HS-5 (cell line): Measurements from ENCODE around the gene AGBL1.

Experiments
- DNase-seq: peaks from one replicate; pipeline ENCODE4 v3.0.0-alpha.2; 2012; ENCODE audit warnings: low read depth

Gene AGBL1

GRCh38 chr15:86711476-86711875 lies 631.8 kb downstream of the AGBL1 start:
- DNase-seq: no peak

GRCh38 chr15:86714241-86714640 lies 634.6 kb downstream of the AGBL1 start:
- DNase-seq: no peak

GRCh38 chr15:86725628-86726027 lies 646.0 kb downstream of the AGBL1 start:
- DNase-seq: no peak

GRCh38 chr15:86735247-86736040 lies 655.8 kb downstream of the AGBL1 start:
- no peak for DNase-seq

GRCh38 chr15:86741917-86742316 lies 662.2 kb downstream of the AGBL1 start:
- DNase-seq: no peak

- DNase-seq: no peak
Observed at GRCh38 chr15:86743283-86743903, 663.7 kb downstream of the AGBL1 start.

- DNase-seq: no peak
Observed at GRCh38 chr15:86744198-86744780, 664.6 kb downstream of the AGBL1 start.

- no peak for DNase-seq
Observed at GRCh38 chr15:86751116-86751515, 671.4 kb downstream of the AGBL1 start.

- no peak for DNase-seq
Observed at GRCh38 chr15:86754846-86755245, 675.2 kb downstream of the AGBL1 start.

GRCh38 chr15:86756688-86757087 lies 677.0 kb downstream of the AGBL1 start:
- DNase-seq: no peak

- DNase-seq: no peak
Observed at GRCh38 chr15:86759800-86760523, 680.3 kb downstream of the AGBL1 start.

- no peak for DNase-seq
Observed at GRCh38 chr15:86762874-86763273, 683.2 kb downstream of the AGBL1 start.

GRCh38 chr15:86764021-86764420 lies 684.4 kb downstream of the AGBL1 start:
- no peak for DNase-seq

GRCh38 chr15:86765281-86765680 lies 685.6 kb downstream of the AGBL1 start:
- no peak for DNase-seq

GRCh38 chr15:86772369-86773059 lies 692.8 kb downstream of the AGBL1 start:
- no peak for DNase-seq

GRCh38 chr15:86773736-86774135 lies 694.1 kb downstream of the AGBL1 start:
- DNase-seq: no peak

- no peak for DNase-seq
Observed at GRCh38 chr15:86776145-86776544, 696.5 kb downstream of the AGBL1 start.

- DNase-seq: no peak
Observed at GRCh38 chr15:86796521-86796920, 716.9 kb downstream of the AGBL1 start.

GRCh38 chr15:86797135-86797534 lies 717.5 kb downstream of the AGBL1 start:
- no peak for DNase-seq

- DNase-seq: no peak
Observed at GRCh38 chr15:86799226-86799625, 719.6 kb downstream of the AGBL1 start.

- DNase-seq: no peak
Observed at GRCh38 chr15:86802244-86802643, 722.6 kb downstream of the AGBL1 start.

GRCh38 chr15:86804406-86804805 lies 724.7 kb downstream of the AGBL1 start:
- no peak for DNase-seq
